DMS153 treated with DMSO at 0.1 percent for 48 hours (cell line): ENCODE measurements around the gene ATAT1.
A peak's percentile ranks its signal among the peaks of the same experiment; 100 is the strongest.
"Not testable (repeated sequence)": the region's sequence is repeated elsewhere in the genome, so short reads cannot be mapped to it uniquely, and the experiment has no call there.

Experiments
- DNase-seq: peaks from one replicate; lab custom pipeline; 2025; ENCODE audit not compliant: unreplicated experiment; lab: John Stamatoyannopoulos, UW

Gene ATAT1

GRCh38 chr6:30647242-30648116, 20.8 kb downstream of the ATAT1 start:
- peak; percentile 64 for DNase-seq

GRCh38 chr6:30651143-30651542, 24.5 kb downstream of the ATAT1 start:
- DNase-seq, result no peak

GRCh38 chr6:30654798-30655742, 28.4 kb downstream of the ATAT1 start:
- no peak for DNase-seq

GRCh38 chr6:30655743-30656094, 29.0 kb downstream of the ATAT1 start:
- DNase-seq, result no peak

- DNase-seq, result no peak
Measured at GRCh38 chr6:30656513-30656912, 29.8 kb downstream of the ATAT1 start.

- DNase-seq, result no peak
Measured at GRCh38 chr6:30657454-30657853, 30.8 kb downstream of the ATAT1 start.

GRCh38 chr6:30657922-30658321, 31.2 kb downstream of the ATAT1 start:
- not testable (repeated sequence) for DNase-seq

GRCh38 chr6:30664994-30665767, 38.5 kb downstream of the ATAT1 start:
- no peak for DNase-seq

GRCh38 chr6:30666300-30666699, 39.6 kb downstream of the ATAT1 start:
- not testable (repeated sequence) for DNase-seq

GRCh38 chr6:30670760-30671527, 44.3 kb downstream of the ATAT1 start:
- DNase-seq, result no peak

- peak; percentile 96 for DNase-seq
Measured at GRCh38 chr6:30672445-30673253, 46.0 kb downstream of the ATAT1 start, which contains the start of gene DHX16. Gene DHX16 (minus strand): TSS chr6:30673006. CDS start chr6:30672841, 165 bp downstream.

GRCh38 chr6:30676660-30677285, 50.1 kb downstream of the ATAT1 start:
- DNase-seq, result no peak

GRCh38 chr6:30678964-30679726, 52.5 kb downstream of the ATAT1 start:
- peak; percentile 59 for DNase-seq

- no peak for DNase-seq
Measured at GRCh38 chr6:30679765-30680535, 53.3 kb downstream of the ATAT1 start.

- no peak for DNase-seq
Measured at GRCh38 chr6:30681766-30682142, 55.1 kb downstream of the ATAT1 start.

- no peak for DNase-seq
Measured at GRCh38 chr6:30682143-30683117, 55.8 kb downstream of the ATAT1 start.
